Erythroblast (primary cell): ENCODE measurements around the gene FUT7.

ENCODE experiments used
- DNase-seq, 2 experiments: peaks; one replicate each; lab custom pipeline; 2025; lab: John Stamatoyannopoulos, UW
- GATA1 ChIP-seq: IDR thresholded peaks from 2 replicates; pipeline ENCODE4 v1.6.1; 2011; ENCODE audit warnings: low read depth, mild to moderate bottlenecking, control low read depth, low read length, moderate library complexity
- POLR2A ChIP-seq: IDR thresholded peaks from 2 replicates; pipeline ENCODE4 v1.6.1; 2011; ENCODE audit warnings: mild to moderate bottlenecking, low read length

Gene FUT7

DNA sequence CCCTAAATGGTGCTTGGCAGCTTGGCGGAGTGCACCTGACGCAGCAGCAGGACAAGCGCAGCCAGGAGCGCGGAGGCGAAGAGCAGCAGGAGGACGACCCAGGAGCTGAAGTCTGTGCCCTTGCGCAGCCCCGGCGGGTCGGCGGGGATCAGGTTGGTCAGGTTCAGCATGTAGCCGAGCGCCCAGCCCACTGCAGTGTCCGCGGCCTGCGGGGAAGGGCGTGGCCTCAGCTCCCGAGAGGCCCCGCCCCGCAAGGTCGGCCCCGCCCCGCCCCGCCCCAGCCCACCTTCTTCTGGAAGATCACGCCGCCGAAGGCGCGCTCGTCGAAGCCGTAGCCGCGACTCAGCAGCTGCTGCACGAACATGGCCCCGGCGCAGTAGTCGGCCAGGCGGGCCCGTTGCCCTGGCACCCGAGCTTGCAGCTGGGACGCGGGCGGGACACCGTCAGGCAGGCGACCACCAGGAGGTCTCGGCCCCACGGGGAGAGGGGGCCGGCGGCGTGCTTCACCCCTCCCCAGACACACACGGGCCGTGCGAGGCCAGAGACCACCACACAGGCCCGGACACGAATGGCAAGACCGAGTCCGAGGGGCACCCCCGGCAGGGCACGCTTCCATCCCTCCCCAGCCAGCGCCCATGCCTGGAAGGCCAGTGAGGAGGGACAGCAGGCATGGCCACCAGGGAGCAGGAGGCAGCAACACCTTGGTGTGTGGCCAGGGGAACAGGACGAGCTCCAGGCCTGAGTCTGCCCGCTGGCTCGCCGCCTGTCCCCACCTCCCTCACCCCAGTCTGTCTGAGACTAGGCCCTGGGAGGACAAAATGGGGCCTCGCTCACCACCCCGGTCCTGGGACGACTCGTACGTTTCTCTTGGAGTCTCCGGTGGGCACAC lies 17.0 kb upstream of the FUT7 start:
- DNase-seq: no peak
- no peak for TF ChIP-seq GATA1
- no peak for TF ChIP-seq POLR2A

DNA sequence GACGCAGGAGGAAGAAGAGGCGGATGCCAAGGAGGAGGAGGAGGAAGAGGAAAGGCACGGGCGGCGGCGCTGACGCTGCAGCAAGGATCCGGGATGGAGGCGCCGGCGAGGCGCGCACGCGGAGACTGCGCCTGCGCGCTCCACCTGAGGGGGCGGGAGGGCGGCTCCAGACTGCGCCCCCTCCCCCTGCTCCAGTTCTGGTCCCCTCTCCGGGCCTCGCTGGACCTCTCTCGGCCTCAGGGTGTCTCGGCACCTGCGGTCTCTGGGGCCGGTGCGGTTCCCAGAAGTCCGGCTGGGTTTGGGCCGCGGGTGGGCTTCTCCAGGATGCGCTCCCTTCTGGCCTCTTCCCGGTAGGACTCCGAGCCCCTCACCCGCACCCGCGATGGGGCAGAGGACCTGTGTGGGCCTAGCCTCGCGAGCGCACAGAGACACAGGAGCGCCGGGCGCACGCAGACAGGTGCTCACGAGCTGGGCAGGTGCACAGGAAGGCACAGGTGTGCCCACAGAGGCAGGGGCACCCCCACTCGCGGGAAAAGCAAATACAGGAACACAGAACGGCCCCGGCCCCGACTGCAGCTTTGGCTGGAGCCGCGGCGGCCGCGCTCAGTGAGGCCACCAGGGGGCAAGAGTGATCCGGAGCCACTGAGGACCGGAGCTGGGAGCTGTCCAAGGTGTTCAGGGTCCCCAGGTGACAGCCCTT lies 14.3 kb upstream of the FUT7 start, which contains the start of gene NPDC1:
Gene NPDC1, minus strand, starts transcription at position 90 of the 700 bp plus-strand sequence. CDS start 188 bp downstream, outside the sequence.
- TF ChIP-seq POLR2A: no peak
- no peak for TF ChIP-seq GATA1
- peak; percentile 71 to 80 for DNase-seq

DNA sequence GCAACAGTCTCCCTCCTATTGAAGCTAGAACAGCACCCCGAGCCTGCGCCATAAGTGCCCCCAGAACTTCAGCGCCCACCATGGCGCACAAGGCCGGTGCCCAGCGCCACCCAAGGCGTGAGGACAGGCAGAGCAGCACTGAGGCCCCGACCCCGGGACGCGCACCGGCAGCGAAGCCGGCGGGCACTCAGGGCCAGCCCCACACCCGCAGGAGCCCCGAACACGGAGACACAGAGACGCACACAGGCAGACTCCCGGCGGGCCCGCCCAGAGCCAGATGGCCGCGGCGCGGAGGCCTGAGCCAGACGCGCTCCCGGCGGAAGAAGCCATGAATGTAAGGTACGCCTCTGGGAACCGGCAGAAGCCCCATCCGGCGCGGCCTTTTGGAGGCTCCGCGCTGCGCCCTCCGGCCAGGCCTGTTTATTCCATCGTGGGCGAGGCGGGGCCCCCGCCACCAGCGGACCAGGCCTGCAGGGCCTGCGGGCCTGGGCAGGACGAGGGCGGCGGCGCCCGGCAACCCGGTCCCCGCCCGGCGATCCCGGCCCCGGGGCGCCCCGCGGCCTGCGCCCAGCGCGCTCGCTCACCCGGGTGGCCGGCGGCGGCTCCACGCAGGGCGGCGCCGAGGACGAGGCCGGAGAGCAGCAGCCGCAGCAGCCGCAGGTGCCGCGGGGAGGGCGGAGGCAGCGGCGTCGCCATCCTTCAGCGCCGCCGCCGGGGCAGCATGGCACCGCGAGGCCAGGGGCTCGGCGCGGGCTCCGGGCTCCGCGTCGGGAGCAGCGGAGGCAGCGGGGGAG lies 13.6 kb upstream of the FUT7 start:
- TF ChIP-seq POLR2A: no peak
- no peak for TF ChIP-seq GATA1
- DNase-seq: no peak

DNA sequence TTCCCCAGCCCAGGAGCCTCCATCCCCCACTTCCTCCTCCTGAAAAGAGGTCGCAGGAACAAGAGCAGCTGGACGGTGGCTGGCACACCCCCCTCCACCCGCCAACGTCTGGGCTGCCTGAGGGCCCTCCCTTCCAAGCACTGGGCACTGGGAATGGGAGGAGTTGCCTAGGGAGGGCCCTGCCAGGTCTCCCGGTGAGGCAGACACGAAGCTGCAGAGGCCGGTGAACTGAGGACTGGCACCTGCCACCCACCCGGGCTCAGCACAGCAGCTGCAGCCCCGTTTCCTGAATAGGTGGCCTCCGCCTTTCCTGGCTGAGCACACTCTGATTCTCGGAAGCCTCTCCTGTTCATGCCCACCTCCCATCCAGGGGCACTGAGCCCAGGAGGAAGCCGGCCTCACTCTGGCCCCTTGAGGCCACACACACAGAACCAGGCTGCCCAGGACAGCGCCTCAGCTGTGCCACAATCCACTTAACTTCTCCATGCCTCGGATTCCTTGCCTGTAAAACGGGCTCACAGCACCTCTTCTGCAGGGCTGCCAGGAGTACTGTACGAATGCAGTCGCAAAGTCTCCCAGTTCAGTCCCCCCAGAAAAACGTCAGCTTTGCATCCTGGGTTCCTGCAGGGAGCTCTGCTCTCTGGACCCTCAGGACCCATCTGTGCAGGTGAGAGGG lies 12.8 kb upstream of the FUT7 start:
- DNase-seq: no peak
- TF ChIP-seq GATA1 (no peak), POLR2A (no peak)

DNA sequence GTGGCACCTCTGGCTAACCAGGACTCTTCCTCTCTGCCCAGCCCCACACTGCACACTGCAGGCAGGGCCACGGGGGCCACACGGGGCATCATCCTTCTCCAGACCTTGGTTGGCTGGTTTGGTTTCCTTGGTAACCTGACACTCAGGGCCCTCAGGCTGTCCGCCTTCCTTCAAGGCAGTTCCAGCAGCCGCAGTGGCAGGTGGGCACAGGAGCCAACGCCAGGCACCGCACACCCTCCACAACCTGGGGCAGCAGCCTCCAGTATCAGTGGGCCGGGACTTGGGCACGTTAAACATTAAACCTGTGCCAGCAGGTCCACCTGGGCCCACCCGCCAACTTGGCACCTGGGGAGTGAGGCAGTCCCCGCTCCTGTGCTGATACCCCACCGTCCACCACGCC lies 12.1 kb upstream of the FUT7 start:
- TF ChIP-seq POLR2A (no peak), GATA1 (no peak)
- no peak for DNase-seq

DNA sequence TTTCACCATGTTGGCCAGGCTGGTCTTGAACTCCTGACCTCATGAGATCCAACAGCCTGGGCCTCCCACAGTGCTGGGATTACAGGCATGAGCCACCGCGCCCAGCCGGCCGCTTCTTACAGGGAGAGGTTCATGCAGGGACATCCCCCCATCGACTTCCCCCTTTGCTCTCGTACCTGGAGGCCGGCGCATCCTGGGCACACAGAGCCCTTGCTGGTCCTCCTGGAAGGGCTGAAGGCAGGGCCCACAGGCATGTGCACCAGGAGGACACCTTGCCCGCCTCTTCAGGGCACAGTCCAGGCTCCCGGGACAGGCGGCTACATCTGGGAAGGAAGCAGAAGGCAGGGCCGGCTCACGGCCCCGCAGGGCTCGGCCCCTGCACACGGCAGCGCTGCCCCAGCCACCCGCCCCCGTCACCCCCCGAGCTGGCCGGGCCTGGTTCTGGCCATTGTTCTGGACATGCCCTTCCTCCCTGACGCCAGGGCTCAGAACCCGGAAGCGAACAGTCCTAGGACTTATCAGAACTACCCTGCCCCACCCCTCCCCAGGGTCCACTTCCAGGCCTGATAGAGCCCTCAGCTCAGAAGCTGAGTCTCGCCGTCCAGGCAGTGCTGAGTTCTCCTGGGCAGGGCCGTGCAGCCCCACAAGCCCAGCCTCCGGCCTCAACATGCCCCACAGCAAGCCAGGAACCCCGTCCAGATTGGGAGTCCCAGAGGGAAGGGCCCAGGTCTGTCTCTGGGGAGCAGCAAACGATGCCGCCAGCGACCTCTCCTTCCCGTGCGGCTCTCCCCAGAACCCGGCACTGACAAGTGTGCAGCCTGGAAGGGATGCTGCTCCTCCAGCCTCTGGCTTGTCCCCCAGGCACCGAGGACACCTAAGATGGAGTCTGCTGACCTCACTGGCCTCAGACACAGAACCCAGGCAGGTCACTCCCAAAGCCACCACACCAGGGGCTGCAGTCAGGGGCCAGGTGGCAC lies 11.2 kb upstream of the FUT7 start:
- DNase-seq: no peak
- TF ChIP-seq POLR2A: no peak
- TF ChIP-seq GATA1: no peak

DNA sequence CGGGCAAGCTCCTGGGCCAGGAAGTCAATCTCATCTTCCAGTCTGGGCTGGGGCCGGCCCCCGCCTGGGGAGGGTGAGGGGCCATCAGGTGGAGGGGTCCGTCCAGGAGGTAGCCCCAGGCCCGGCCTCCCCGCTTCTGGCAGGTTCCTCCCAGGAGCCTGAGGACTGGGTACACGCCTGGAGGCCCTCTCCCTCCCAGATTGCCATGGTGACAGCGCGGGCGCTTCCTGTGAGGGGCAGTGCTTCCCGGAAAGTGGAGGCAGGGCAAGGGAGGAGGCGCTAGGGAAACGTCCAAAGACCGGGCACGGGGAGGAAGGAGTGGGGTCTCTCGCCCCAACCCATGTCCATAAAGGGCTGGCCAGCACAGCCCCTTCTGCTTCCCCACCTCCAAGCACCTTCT lies 9.2 kb upstream of the FUT7 start:
- TF ChIP-seq GATA1 (no peak), POLR2A (no peak)
- no peak for DNase-seq

DNA sequence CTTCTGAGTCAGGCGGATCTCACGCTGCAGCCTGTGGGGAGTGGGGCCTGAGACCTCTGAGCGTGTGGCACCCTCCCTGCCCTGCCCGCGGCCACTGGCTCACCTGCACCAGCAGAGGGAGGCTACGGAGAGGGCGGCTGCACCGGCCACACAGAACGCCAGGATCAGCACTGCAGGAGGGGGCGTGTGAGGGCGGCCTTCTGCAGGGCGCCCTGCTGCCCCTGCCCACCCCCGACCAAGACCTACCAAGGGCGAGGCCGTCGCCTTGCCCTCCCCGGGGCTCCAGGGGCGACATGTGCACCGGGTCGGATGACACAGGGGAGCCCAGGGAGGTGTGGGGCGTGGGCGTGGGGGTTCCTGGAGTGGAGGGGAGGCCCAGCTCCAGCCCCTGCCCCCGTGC lies 8.7 kb upstream of the FUT7 start:
- no peak for TF ChIP-seq POLR2A
- TF ChIP-seq GATA1: no peak
- no peak for DNase-seq

DNA sequence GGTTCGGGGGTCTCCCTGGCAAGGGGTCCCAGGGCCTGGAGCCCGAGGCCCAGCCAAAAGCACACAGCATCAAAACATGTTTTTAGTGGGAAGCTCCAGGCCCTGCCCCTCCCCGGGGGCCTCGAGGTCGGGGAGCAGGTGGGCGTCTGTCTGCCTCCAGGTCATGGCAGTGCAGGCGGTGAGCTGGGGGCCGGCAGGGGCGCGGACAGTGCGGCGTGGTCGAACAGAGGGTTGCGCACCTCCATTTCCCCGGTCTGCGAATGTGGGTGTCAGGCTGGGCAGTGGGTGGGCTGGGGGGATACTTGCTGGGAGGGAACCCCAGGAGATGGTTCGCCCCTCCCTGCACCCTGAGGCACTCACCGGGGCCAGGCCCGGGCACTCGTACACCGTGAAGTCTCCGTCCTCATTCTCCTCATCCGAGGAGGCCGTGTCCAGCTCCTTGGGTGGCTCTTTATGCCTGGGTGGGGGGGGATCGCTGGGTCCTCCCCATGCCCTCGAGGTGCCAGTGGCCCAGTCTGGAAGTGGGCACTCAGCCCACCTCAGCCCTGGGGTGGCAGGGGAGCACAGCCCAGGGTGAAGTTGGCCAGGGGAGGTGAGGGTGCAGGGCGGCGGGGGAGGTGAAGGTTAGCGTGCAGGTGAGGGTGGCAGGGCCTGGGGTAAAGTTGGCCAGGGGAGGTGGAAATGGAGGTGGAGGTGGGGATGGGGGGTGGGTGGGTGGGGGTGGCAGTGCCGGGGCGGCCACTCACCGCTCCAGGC lies 7.9 kb upstream of the FUT7 start:
- TF ChIP-seq GATA1: no peak
- TF ChIP-seq POLR2A: no peak
- no peak for DNase-seq

DNA sequence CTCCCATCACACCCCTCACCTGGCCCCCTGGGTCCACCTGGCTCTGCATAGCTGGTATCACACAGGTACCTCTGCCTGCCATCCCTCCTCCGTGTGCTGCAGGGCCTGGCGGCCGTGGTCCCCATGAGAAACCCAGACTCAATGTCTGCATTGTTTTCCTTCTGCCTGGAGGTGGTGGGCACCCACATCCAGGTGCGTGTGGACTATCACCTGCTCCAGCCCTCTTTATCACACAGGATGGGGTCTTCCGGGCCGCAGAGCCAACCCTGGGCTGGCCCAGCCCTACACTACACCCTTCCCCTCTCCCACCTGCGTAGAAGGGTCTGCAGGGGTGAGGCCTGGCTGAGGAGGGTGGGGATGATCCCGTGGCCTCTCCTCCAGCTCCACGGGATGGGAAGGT lies 7.0 kb upstream of the FUT7 start:
- no peak for TF ChIP-seq POLR2A
- TF ChIP-seq GATA1: no peak
- no peak for DNase-seq

DNA sequence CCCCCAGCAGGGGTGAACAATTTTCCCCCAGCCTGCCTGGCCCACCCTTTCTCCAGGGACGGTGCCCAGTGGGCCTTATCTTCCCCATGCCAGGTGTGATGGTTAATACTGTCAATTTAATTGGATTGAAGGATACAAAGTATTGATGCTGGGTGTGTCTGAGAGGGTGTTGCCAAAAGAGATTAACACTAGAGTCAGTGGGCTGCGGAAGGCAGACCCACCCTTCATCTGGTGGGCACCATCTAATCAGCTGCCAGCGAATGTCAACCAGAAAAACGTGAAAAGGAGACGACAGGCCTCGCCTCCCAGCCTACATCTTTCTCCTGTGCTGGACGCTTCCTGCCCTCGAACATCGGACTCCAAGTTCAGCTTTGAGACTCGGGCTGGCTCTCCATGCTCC lies 5.6 kb upstream of the FUT7 start:
- DNase-seq: no peak
- TF ChIP-seq POLR2A (no peak), GATA1 (no peak)

DNA sequence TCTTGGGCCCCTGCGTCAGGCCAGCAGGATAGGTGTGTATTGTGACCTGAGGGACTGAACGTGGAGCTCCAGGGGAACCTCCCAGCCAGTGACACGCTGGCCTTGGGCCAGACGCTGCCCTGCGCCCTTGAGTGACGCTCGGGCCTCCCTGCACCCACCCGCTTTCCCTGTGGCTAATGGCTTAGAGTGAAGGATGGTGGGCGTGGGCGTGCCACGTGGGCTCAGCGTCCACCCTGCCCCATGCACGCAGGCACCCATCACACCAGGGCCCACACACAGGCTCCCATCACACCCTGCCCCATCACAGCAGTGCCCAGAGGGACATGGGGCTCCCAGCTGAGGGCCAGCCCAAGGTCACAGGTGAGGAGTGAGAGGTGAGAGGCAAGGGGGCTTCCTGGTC lies 5.1 kb upstream of the FUT7 start:
- TF ChIP-seq POLR2A: no peak
- TF ChIP-seq GATA1: no peak
- DNase-seq: no peak
